ENCODE data around the gene NKX2-3.

Gene NKX2-3

GRCh38 chr10:99532687-99533495 is at the start of gene NKX2-3:
Gene NKX2-3 (plus strand): TSS chr10:99532942. CDS start chr10:99533132, 190 bp downstream.
- FAIRE-seq: no peak

- FAIRE-seq: no peak
These were observed 47.8 kb upstream of the NKX2-3 start for GRCh38 chr10:99484626-99485581.

- FAIRE-seq: no peak
These were observed 45.5 kb upstream of the NKX2-3 start for GRCh38 chr10:99487125-99487807.

- FAIRE-seq: no peak
These were observed 43.5 kb upstream of the NKX2-3 start for GRCh38 chr10:99489271-99489670.

GRCh38 chr10:99497343-99498025 is 35.3 kb upstream of the NKX2-3 start:
- no peak for FAIRE-seq

- no peak for FAIRE-seq
These were observed 26.3 kb upstream of the NKX2-3 start for GRCh38 chr10:99506416-99506815.

GRCh38 chr10:99507265-99507664 is 25.5 kb upstream of the NKX2-3 start:
- FAIRE-seq: no peak

GRCh38 chr10:99513061-99513460 is 19.7 kb upstream of the NKX2-3 start:
- FAIRE-seq: no peak

- FAIRE-seq: no peak
These were observed 13.1 kb upstream of the NKX2-3 start for GRCh38 chr10:99519690-99520039.

GRCh38 chr10:99520040-99520846 is 12.5 kb upstream of the NKX2-3 start:
- FAIRE-seq: no peak

GRCh38 chr10:99520847-99521764 is 11.6 kb upstream of the NKX2-3 start:
- no peak for FAIRE-seq

GRCh38 chr10:99521765-99522469 is 10.8 kb upstream of the NKX2-3 start:
- no peak for FAIRE-seq

GRCh38 chr10:99522470-99523250 is 10.1 kb upstream of the NKX2-3 start:
- FAIRE-seq: no peak

- no peak for FAIRE-seq
These were observed 9.4 kb upstream of the NKX2-3 start for GRCh38 chr10:99523251-99523773.

GRCh38 chr10:99524050-99524666 is 8.6 kb upstream of the NKX2-3 start:
- FAIRE-seq: no peak

GRCh38 chr10:99524736-99525380 is 7.9 kb upstream of the NKX2-3 start:
- FAIRE-seq: no peak

GRCh38 chr10:99525897-99526296 is 6.8 kb upstream of the NKX2-3 start:
- no peak for FAIRE-seq

Data from A204.1 (cell line).